Activated gamma-delta T cell (primary cell): ENCODE results near the gene TBL2.
"Not testable (repeated sequence)": the region's sequence is repeated elsewhere in the genome, so short reads cannot be mapped to it uniquely, and the experiment has no call there.

Source experiments
- DNase-seq: peaks from one replicate; lab custom pipeline; 2025; lab: John Stamatoyannopoulos, UW
- total RNA-seq, 2 donors: gene quantifications; one replicate each; lab custom pipeline; 2026; lab: John Stamatoyannopoulos, UW

Gene TBL2
- total RNA-seq, result 28.8 to 31.9 reads per million in 2 donors

GRCh38 chr7:73578342-73579128, at the start of gene TBL2:
Gene TBL2 (minus strand): TSS chr7:73578579. CDS start chr7:73578549, 30 bp downstream.
- peak; percentile 93 for DNase-seq

- no peak for DNase-seq
Observed at GRCh38 chr7:73626814-73627213, 48.4 kb upstream of the TBL2 start.

GRCh38 chr7:73625276-73625675, 46.9 kb upstream of the TBL2 start:
- DNase-seq, result no peak

- no peak for DNase-seq
Observed at GRCh38 chr7:73624669-73625001, 46.3 kb upstream of the TBL2 start.

GRCh38 chr7:73623798-73624668, 45.7 kb upstream of the TBL2 start, which contains the start of gene MLXIPL:
Gene MLXIPL (minus strand): TSS chr7:73624522. CDS start chr7:73624492, 30 bp downstream.
- DNase-seq, result peak; percentile 27

GRCh38 chr7:73622909-73623797, 44.8 kb upstream of the TBL2 start:
- DNase-seq, result no peak

- DNase-seq, result no peak
Observed at GRCh38 chr7:73622527-73622908, 44.1 kb upstream of the TBL2 start.

GRCh38 chr7:73621168-73622063, 43.0 kb upstream of the TBL2 start:
- DNase-seq, result no peak

- DNase-seq, result not testable (repeated sequence)
Observed at GRCh38 chr7:73619394-73619793, 41.0 kb upstream of the TBL2 start.

GRCh38 chr7:73618538-73618937, 40.2 kb upstream of the TBL2 start:
- DNase-seq, result no peak

GRCh38 chr7:73617520-73617919, 39.1 kb upstream of the TBL2 start:
- not testable (repeated sequence) for DNase-seq

GRCh38 chr7:73615886-73616285, 37.5 kb upstream of the TBL2 start:
- no peak for DNase-seq

- not testable (repeated sequence) for DNase-seq
Observed at GRCh38 chr7:73614937-73615336, 36.6 kb upstream of the TBL2 start.

- DNase-seq, result no peak
Observed at GRCh38 chr7:73613954-73614735, 35.8 kb upstream of the TBL2 start.

GRCh38 chr7:73612598-73613269, 34.4 kb upstream of the TBL2 start:
- no peak for DNase-seq

- no peak for DNase-seq
Observed at GRCh38 chr7:73611017-73611555, 32.7 kb upstream of the TBL2 start.

- DNase-seq, result no peak
Observed at GRCh38 chr7:73610105-73610504, 31.7 kb upstream of the TBL2 start.

GRCh38 chr7:73607692-73607983, 29.3 kb upstream of the TBL2 start:
- DNase-seq, result not testable (repeated sequence)
